ENCODE data around the gene RASA2.

Gene RASA2

DNA sequence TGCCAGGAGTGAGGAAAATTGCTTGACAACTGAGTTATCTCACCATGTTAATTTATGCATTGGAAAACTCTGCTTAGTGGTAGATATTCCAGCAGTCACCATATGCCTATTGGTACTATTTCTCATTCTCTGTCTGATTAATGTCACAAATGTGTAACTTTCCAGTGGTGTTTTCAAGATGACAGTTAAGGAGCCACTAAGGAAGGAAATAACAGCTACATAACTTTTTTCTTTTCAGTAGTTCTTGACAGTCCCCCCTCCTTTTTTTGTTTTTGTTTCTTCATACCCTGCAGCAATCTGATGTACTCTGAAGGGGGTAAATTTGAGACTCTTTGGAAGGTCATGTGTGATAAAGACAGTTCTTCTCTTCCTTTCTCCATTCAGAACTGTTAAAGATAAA is 13.1 kb downstream of the RASA2 start:
- Mint-ChIP-seq H3K9me3 (no peaks in the 10 kb centered on the region), H3K27me3 (no peaks in the 10 kb centered on the region), H3K36me3 (peaks cover 10% of the 10 kb centered on the region), H3K4me1 (peaks cover 60% of the 10 kb centered on the region), H3K27ac (peak overlapping the region; percentile 98), H3K4me3 (peak overlapping the region; percentile 85)

DNA sequence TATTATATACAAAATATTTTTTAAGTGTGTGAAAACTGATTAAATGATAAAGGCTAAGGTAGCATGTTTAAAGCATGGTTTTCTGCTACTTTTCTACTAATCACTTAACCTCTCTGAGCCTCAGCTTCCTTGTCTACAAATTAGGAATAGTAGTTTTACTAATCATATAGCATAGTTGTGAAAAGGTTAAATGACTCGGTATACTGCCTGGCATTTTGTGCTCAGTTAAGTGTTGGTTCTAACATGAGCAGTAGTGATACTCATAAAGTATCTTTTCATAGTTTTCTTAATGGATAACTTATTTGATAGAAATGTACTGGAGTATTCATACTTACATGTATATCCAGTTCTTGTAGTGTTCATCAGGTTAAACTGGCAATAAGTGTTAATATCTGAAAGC is 13.6 kb downstream of the RASA2 start:
- Mint-ChIP-seq H3K9me3 (no peaks in the 10 kb centered on the region), H3K4me3 (peak overlapping the region; percentile 85), H3K36me3 (peaks cover 10% of the 10 kb centered on the region), H3K27me3 (no peaks in the 10 kb centered on the region), H3K27ac (peak overlapping the region; percentile 98), H3K4me1 (peaks cover 56% of the 10 kb centered on the region)

DNA sequence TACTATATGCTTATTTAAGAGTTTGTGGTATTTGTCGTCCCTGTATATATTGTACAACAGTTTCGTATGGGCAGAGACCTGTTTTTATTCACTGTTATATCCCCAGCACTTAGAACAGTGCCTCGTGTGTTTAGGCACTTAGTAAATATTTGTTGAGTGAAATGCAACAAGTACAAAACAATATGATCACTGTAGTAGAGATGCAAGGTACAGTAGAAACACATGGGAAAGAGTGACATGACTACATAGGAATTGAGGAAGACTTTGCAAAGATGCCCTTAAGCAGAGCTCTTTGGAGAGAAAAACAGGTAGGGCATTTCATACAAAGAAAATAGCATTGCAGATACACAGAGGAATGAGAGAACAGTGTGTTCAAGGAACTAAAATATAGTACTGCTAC is 18.3 kb downstream of the RASA2 start:
- Mint-ChIP-seq H3K27me3 (no peaks in the 10 kb centered on the region), H3K9me3 (no peaks in the 10 kb centered on the region), H3K4me3 (no peak overlapping the region), H3K36me3 (peaks cover 9% of the 10 kb centered on the region), H3K4me1 (peaks cover 44% of the 10 kb centered on the region), H3K27ac (no peak overlapping the region)

DNA sequence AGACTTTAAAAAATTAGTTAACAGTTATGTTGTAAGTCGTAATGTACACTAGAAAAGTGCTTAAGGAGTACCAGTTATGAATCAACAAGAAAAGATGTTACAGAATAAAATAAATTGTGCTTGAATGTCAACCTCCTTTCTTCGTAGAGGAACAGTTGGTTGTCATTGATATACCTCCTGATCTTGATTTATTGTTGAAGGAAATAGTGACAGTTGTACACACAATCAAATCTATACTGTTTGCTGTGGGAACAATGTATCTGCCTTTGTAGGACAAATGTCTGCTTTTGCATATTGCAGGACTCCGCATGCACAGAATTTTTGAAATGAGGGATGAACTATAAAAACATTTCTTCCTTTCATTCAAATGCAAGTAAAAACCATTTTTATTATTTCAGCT is 19.2 kb downstream of the RASA2 start:
- H3K27ac Mint-ChIP-seq: peak overlapping the region; percentile 5
- peaks cover 44% of the 10 kb centered on the region for H3K4me1 Mint-ChIP-seq
- H3K27me3 Mint-ChIP-seq: no peaks in the 10 kb centered on the region
- peaks cover 16% of the 10 kb centered on the region for H3K36me3 Mint-ChIP-seq
- H3K9me3 Mint-ChIP-seq: no peaks in the 10 kb centered on the region
- no peak overlapping the region for H3K4me3 Mint-ChIP-seq

DNA sequence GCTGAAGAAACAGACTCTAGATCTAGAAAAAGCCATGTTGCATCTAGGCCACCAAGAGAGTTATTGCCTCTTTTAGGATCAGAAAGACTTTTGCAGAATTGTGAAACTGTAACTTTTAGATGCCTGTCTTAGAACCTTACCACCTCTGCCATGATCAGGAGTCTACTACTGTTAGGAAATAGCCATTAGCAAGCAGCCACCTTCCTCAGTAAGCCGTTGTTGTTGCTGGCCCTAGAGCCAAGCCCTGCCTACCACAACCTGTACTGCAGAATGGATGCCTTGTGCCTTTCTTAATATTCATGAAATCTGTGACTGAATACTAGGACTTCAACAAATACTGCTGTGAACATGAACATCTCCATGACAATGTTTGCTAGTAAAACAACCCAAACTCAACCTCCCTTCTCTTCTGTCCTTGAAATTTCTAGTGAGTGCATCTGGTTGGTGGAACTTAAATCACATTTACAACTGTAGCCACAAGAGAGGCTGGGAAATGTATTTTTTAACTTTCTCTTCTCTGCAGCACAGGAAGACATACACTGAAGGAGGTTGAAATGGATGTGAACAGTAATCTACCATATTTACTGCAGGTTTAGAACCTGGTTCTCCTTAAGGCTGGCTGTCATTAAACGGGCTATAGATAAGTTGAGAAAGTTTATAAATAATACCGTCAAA is 20.7 kb downstream of the RASA2 start:
- no peaks in the 10 kb centered on the region for H3K9me3 Mint-ChIP-seq
- peaks cover 54% of the 10 kb centered on the region for H3K4me1 Mint-ChIP-seq
- H3K36me3 Mint-ChIP-seq: peaks cover 16% of the 10 kb centered on the region
- peak overlapping the region; percentile 40 for H3K4me3 Mint-ChIP-seq
- peak overlapping the region; percentile 69 for H3K27ac Mint-ChIP-seq
- no peaks in the 10 kb centered on the region for H3K27me3 Mint-ChIP-seq

DNA sequence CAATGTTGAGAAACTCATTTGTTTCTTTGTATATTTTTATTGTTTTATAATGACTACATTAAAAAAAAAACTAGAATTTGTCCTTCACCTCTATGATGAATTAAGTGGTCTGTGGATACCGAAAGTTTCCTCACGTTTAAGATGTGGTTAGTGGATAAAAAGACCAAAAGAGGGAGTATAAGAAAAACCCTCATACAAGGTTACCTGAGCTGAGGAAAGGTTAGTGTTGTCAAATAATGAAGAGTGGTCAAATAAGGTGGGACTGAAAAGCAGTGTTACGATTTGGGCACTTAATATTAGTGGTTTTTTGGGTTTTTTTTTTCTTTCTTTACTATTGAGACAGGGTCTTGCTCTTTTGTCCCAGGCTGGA is 21.2 kb downstream of the RASA2 start:
- H3K4me3 Mint-ChIP-seq: peak overlapping the region; percentile 61
- H3K9me3 Mint-ChIP-seq: no peaks in the 10 kb centered on the region
- peaks cover 60% of the 10 kb centered on the region for H3K4me1 Mint-ChIP-seq
- H3K27me3 Mint-ChIP-seq: no peaks in the 10 kb centered on the region
- H3K27ac Mint-ChIP-seq: peak overlapping the region; percentile 86
- peaks cover 18% of the 10 kb centered on the region for H3K36me3 Mint-ChIP-seq

DNA sequence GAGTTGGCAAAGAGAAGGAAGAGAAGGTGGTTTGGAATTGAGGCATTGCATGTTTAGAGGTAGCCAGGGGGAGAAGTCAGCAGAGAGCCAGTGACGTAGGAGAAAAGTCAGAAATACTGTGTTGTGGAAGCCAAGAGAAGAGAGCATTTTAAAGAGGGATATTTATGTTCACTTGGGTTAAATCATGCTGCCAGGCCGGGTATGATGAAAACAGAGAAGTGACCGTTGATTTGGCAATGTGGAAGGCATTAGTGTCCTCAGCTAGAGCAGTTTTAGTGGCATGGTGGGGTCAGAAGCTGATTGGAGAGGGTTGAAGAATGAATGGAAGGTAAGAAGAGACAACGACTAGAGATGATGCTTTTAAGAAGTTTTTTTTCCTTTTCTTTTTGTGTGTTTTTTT is 24.5 kb downstream of the RASA2 start:
- Mint-ChIP-seq H3K4me1 (peaks cover 84% of the 10 kb centered on the region), H3K4me3 (peak overlapping the region; percentile 38), H3K9me3 (no peaks in the 10 kb centered on the region), H3K27ac (peak overlapping the region; percentile 87), H3K27me3 (no peaks in the 10 kb centered on the region), H3K36me3 (peaks cover 28% of the 10 kb centered on the region)

DNA sequence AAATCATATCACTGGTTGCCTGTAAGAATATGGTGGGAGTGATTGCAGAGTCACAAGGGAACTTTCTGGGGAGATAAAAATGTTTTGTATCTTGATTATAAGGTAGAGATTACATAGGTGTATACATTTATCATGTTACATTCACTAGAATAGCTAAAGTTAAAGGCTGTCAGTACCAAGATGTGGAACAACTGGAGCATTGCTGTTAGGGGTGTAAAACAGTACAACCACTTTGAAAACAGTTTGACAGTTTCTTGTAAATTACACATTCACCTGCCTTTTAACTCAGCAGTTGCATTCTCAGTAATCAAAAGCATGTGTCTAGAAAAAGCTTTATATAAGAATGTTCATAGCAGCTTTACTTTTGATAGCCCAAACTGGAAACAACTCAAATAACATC is 27.6 kb downstream of the RASA2 start:
- no peaks in the 10 kb centered on the region for H3K9me3 Mint-ChIP-seq
- H3K4me3 Mint-ChIP-seq: no peak overlapping the region
- H3K4me1 Mint-ChIP-seq: peaks cover 79% of the 10 kb centered on the region
- peaks cover 39% of the 10 kb centered on the region for H3K36me3 Mint-ChIP-seq
- H3K27ac Mint-ChIP-seq: no peak overlapping the region
- H3K27me3 Mint-ChIP-seq: no peaks in the 10 kb centered on the region

DNA sequence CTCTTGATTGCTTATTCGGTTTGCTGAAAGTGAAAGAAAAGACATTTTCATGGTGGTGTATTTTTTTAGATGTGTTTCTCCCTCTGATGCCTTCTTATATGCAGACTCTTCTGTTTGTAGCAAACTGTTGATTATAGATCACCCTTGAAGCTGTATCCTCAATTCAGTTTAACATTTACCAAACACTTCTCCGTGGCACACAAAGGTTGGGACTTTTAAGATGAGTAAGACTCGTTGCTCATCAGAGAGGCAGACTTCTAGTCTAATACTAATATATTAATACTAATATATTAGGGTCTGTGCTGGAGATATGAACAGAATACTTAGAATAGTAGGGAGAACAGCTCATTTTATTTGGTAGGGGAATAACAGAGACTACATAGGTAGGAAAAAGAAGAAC is 32.8 kb downstream of the RASA2 start:
- peaks cover 77% of the 10 kb centered on the region for H3K4me1 Mint-ChIP-seq
- no peaks in the 10 kb centered on the region for H3K27me3 Mint-ChIP-seq
- peak overlapping the region; percentile 66 for H3K4me3 Mint-ChIP-seq
- H3K36me3 Mint-ChIP-seq: peaks cover 31% of the 10 kb centered on the region
- no peaks in the 10 kb centered on the region for H3K9me3 Mint-ChIP-seq
- H3K27ac Mint-ChIP-seq: peak overlapping the region; percentile 80

DNA sequence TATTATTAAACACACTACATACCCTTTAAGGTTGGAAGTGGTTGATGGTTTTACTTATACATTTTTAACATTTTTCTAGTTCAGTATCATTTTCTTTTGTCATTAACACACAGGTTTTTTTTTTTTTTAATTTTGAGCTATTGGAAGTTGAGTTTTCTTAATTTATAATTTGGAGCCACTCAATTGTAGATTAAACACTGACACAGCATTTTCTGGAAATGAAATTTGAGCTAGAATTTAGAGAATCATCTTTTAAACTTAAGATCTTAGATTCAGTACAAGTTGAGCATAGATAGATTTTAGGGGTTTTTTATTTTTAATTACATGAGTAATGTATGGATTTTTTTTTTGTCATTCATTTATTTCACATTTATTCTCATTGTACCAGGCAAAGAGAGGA is 35.0 kb downstream of the RASA2 start:
- Mint-ChIP-seq H3K4me3 (no peak overlapping the region), H3K27me3 (no peaks in the 10 kb centered on the region), H3K9me3 (no peaks in the 10 kb centered on the region), H3K27ac (peak overlapping the region; percentile 90), H3K4me1 (peaks cover 83% of the 10 kb centered on the region), H3K36me3 (peaks cover 28% of the 10 kb centered on the region)

DNA sequence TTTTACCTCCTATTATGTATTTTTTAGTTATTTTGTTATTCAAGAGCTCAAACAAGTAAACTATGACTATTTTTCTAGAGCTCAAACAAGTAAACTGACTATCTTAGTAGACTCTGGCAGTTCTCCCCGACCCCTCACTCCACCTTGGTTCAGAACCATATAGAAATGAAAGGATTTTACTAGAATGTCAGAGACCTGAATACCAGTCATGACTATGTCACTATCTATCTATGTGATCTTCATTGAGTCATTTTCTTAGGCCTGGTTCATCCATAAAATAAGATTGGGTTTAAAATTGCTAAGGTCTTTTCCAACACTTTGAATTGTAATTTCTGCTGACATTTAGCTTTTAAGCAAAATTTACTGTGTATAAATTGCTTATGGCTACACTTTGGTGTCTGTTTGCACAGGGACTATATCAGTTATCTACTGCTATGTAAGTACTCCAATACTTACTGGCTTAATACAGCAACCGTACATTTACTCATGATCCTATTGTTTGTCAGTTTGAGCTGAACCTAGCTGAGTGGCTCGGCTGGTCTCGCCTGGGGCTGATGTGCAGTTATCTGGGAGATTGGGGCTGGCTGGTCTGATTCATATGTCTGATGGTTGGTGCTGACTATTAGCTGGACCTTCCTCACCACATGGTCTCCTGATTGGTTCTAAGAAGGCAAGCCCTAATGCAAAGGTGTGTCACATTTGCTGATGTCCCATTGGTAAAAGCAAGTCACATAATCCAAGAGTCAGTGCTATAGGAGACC is 37.0 kb downstream of the RASA2 start:
- H3K27ac Mint-ChIP-seq: peak overlapping the region; percentile 49
- no peaks in the 10 kb centered on the region for H3K27me3 Mint-ChIP-seq
- no peak overlapping the region for H3K4me3 Mint-ChIP-seq
- H3K9me3 Mint-ChIP-seq: no peaks in the 10 kb centered on the region
- H3K4me1 Mint-ChIP-seq: peaks cover 93% of the 10 kb centered on the region
- H3K36me3 Mint-ChIP-seq: peaks cover 19% of the 10 kb centered on the region

DNA sequence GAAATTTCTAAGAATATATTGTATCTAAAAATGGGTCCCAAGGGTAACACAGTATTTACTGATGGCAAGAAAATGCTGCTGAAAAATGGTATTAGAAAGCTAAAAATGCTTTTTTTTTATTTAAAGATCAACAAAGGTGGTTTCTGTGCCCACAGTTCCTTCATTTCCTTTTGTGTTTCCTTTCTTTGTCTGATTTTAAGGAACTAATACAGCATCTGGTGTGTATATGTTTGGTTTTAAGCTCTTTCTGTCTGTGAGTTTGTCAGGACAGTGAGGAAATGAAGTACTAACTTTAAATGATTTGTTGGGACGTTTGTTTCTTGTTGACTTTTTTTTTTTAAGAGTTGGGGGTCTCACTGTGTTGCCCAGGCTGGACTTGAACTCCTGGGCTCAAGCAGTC is 38.2 kb downstream of the RASA2 start:
- Mint-ChIP-seq H3K4me1 (peaks cover 93% of the 10 kb centered on the region), H3K4me3 (no peak overlapping the region), H3K9me3 (no peaks in the 10 kb centered on the region), H3K27me3 (no peaks in the 10 kb centered on the region), H3K27ac (peak overlapping the region; percentile 87), H3K36me3 (peaks cover 15% of the 10 kb centered on the region)

DNA sequence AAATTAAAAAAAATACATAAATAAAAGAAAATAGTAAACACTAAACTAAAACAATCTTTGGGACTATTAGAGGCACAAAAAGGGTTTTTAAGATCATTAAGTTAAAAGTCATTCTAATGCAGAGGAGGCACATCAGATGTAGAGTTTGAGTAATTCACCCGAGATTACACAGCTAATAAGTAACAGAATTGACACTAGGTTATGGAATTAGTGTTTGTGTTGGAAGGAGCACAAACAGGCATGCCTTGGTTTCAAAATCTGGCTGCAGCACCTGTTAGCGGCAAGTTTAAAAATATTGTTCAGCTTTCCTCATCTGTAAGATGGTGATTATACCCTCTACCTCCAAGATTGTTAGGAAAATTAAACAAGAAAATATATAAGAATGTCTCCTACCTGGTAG is 39.0 kb downstream of the RASA2 start:
- Mint-ChIP-seq H3K36me3 (peaks cover 12% of the 10 kb centered on the region), H3K4me1 (peaks cover 93% of the 10 kb centered on the region), H3K27ac (peak overlapping the region; percentile 96), H3K9me3 (no peaks in the 10 kb centered on the region), H3K4me3 (no peak overlapping the region), H3K27me3 (no peaks in the 10 kb centered on the region)

DNA sequence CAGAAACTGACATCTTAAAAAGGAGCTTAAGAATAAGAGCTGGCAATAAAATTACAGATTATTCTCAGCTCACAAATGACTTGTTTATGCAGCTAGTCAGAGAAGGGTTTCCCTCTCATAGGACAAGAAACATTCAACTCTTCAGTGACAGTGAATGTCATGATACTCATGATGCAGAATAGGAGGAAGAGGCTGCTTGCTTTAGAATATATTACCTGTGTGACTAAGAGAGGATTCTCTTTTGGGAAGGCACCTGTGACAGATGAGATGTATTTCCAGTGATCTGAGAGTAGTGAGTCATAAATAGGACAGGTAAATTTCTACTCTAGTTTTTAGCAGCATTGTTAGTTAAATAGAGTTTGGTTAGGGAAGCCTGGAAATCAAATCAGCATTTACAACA is 39.9 kb downstream of the RASA2 start:
- Mint-ChIP-seq H3K4me3 (peak overlapping the region; percentile 63), H3K9me3 (no peaks in the 10 kb centered on the region), H3K27me3 (no peaks in the 10 kb centered on the region), H3K4me1 (peaks cover 90% of the 10 kb centered on the region), H3K36me3 (peaks cover 11% of the 10 kb centered on the region), H3K27ac (peak overlapping the region; percentile 96)

DNA sequence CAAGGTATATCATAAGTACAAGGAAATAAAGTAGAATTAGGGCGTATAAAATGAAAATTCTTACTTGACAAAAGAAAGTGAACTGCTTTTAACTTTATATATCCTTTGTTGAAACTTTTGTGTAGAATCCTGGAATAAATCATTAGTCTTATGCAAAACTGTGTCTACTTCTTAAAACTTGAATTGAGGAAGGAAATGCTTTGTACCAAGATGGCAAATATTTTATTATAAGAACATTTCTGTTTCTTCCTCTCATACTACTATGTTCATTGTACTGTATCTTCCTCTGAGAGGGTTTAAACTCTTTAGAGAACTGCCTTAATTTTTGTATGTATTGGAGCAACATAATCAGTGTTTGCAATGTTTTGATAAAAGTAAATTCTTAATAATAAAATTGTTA is 42.0 kb downstream of the RASA2 start:
- Mint-ChIP-seq H3K4me1 (peaks cover 92% of the 10 kb centered on the region), H3K27me3 (no peaks in the 10 kb centered on the region), H3K4me3 (no peak overlapping the region), H3K9me3 (no peaks in the 10 kb centered on the region), H3K36me3 (peaks cover 12% of the 10 kb centered on the region), H3K27ac (peak overlapping the region; percentile 35)

DNA sequence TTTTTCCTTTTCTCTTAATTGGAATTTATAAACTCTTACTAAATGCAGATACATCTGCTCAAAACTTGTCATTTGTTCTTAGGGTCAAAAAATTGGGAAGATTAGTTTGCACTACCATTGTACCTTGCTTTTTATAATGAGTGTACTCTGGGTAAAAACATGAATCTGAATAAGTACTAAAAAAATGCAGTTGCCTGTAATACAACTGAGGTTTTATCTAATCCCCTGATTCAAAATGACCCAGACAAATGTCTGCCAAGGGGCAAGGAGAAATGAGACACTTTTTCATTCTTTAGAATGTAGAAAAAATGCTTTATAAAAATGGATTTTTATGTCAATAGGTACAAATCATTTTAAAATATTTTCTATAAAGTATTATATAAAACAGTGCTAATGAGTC is 42.4 kb downstream of the RASA2 start:
- no peak overlapping the region for H3K4me3 Mint-ChIP-seq
- peaks cover 91% of the 10 kb centered on the region for H3K4me1 Mint-ChIP-seq
- H3K36me3 Mint-ChIP-seq: peaks cover 16% of the 10 kb centered on the region
- H3K27me3 Mint-ChIP-seq: no peaks in the 10 kb centered on the region
- no peaks in the 10 kb centered on the region for H3K9me3 Mint-ChIP-seq
- H3K27ac Mint-ChIP-seq: peak overlapping the region; percentile 90
